ENCODE measurements around the gene VPS9D1.

GRCh38 chr16:89701425-89702406 is 19.0 kb downstream of the VPS9D1 start, which contains the start of gene SPATA2L:
- TF ChIP-seq POLR2A (IDR thresholded peaks at IDR 0.05; ENCODE audit: low read length) (peak; percentile 41), GATA1 (IDR thresholded peaks at IDR 0.05; ENCODE audit: low read depth, low read length) (no peak)

Data from erythroblast (primary cell).